Endothelial cell of umbilical vein (primary cell): ENCODE measurements around the gene POFUT2. TPM values are rescaled to one million over a fixed set of nuclear protein-coding genes. Genes with fewer than 3 reads are reported as not detected.

Experiments
- BruUV-seq: library from RNA; stranded (reverse); fragments of 400-500 nt; replicated peaks from 2 replicates; lab custom pipeline; 2021; lab: Mats Ljungman, UMichigan
- CTCF ChIA-PET: fragments of 300-600, 350-600 bp; sonication (Branson Sonifier 250); formaldehyde crosslinking; loops from one replicate; lab custom pipeline; 2021; ENCODE audit warnings: antibody characterized with exemption, inconsistent platforms; lab: Charles Lee
- POLR2A ChIA-PET: fragments of 300-600, 350-600 bp; sonication (Branson Sonifier 250); formaldehyde crosslinking; loops from one replicate; lab custom pipeline; 2021; ENCODE audit warnings: antibody characterized with exemption, inconsistent platforms; lab: Charles Lee
- DNase-seq: peaks from one replicate; pipeline ENCODE4 v3.0.0-alpha.2; 2011; ENCODE audit warnings: low read depth, low spot score
- FAIRE-seq: peaks from 2 replicates; lab custom pipeline; 2011; peaks lifted over from hg19 to GRCh38; lab: Jason Lieb, UNC
- H2AFZ ChIP-seq: 2 replicates; pipeline ENCODE4 v1.6.0; 2012; ENCODE audit warnings: low read depth, low read length, control low read depth, inconsistent platforms
- H3K27ac ChIP-seq: 2 replicates; pipeline ENCODE4 v1.5.1; 2011; ENCODE audit warnings: low read depth, mild to moderate bottlenecking, control low read depth, low read length, moderate library complexity; ENCODE audit not compliant: insufficient read depth
- H3K27me3 ChIP-seq, 2 experiments: 2 replicates each; pipeline versions ENCODE4 v1.6.0 to v1.6.1; 2011; ENCODE audit warnings: low read length in 2 of 2, mixed read lengths in 1 of 2; ENCODE audit not compliant: control insufficient read depth in 2 of 2, insufficient read depth in 2 of 2
- H3K36me3 ChIP-seq, 2 experiments: 2 replicates in 1 of 2; 3 replicates in 1 of 2; pipeline ENCODE4 v1.5.1; 2011; ENCODE audit warnings: low read length in 2 of 2, mild to moderate bottlenecking in 1 of 2, moderate library complexity in 1 of 2; ENCODE audit not compliant: control insufficient read depth in 2 of 2, insufficient read depth in 2 of 2; ENCODE audit errors: extremely low read depth in 1 of 2
- H3K4me1 ChIP-seq: 3 replicates; pipeline ENCODE4 v1.5.1; 2011; ENCODE audit warnings: mild to moderate bottlenecking, low read length; ENCODE audit not compliant: control insufficient read depth, insufficient read depth; ENCODE audit errors: extremely low read depth
- H3K4me2 ChIP-seq: 2 replicates; pipeline ENCODE4 v1.6.1; 2011; ENCODE audit warnings: low read length, control low read depth, mixed read lengths; ENCODE audit not compliant: insufficient read depth
- H3K4me3 ChIP-seq, 3 experiments: fragments of 200-600 bp in 1 of 3; sonication (generic), shearing (Covaris generic) in 1 of 3; replicated peaks in 1 of 3; 2 replicates each; pipeline ENCODE4 v1.5.1; 2011 to 2016; ENCODE audit warnings: control low read depth in 3 of 3, low read length in 3 of 3, mild to moderate bottlenecking in 2 of 3, inconsistent platforms in 1 of 3, low read depth in 1 of 3, moderate library complexity in 1 of 3; ENCODE audit not compliant: insufficient read depth in 1 of 3
- H3K79me2 ChIP-seq: 2 replicates; pipeline ENCODE4 v1.6.0; 2012; ENCODE audit warnings: low read length, inconsistent platforms; ENCODE audit not compliant: control insufficient read depth, insufficient read depth
- H3K9ac ChIP-seq: replicated peaks from 2 replicates; pipeline ENCODE3; 2011; ENCODE audit warnings: low read length, control low read depth; ENCODE audit not compliant: insufficient read depth; ENCODE audit errors: extremely low read depth
- H3K9me1 ChIP-seq: replicated peaks from 3 replicates; pipeline ENCODE4 v1.6.0; 2011; ENCODE audit warnings: mild to moderate bottlenecking, low read length; ENCODE audit not compliant: control insufficient read depth, insufficient read depth; ENCODE audit errors: extremely low read depth
- H3K9me3 ChIP-seq: replicated peaks from 2 replicates; pipeline ENCODE4 v1.5.1; 2012; ENCODE audit warnings: low read length, inconsistent platforms; ENCODE audit not compliant: control insufficient read depth, insufficient read depth
- H4K20me1 ChIP-seq: replicated peaks from 2 replicates; pipeline ENCODE3; 2011; ENCODE audit warnings: mild to moderate bottlenecking, low read length; ENCODE audit not compliant: control insufficient read depth, insufficient read depth; ENCODE audit errors: extremely low read depth
- CTCF ChIP-seq, 2 donors: IDR thresholded peaks; 1 replicate in 1 of 2; 2 replicates in 1 of 2; pipeline ENCODE4 v1.5.1; 2011; ENCODE audit warnings: low read length in 2 of 2, mild to moderate bottlenecking in 2 of 2, moderate library complexity in 2 of 2, control low read depth in 1 of 2, inconsistent platforms in 1 of 2, low read depth in 1 of 2; ENCODE audit not compliant: insufficient read depth in 1 of 2; ENCODE audit errors: extremely low read depth in 1 of 2
- EZH2 ChIP-seq: IDR thresholded peaks from 2 replicates; pipeline ENCODE4 v1.6.1; 2012; ENCODE audit warnings: borderline replicate concordance, low read depth, mild to moderate bottlenecking, moderate library complexity, low read length, inconsistent platforms; ENCODE audit not compliant: severe bottlenecking
- FOS ChIP-seq: IDR thresholded peaks from 2 replicates; pipeline ENCODE4 v1.6.1; 2011; ENCODE audit warnings: mild to moderate bottlenecking, low read length, moderate library complexity, borderline replicate concordance; ENCODE audit not compliant: insufficient read depth
- GATA2 ChIP-seq: IDR thresholded peaks from 2 replicates; pipeline ENCODE4 v1.7.0; 2011; ENCODE audit warnings: low read depth, mild to moderate bottlenecking, moderate library complexity, mixed read lengths, low read length; ENCODE audit not compliant: insufficient read length, insufficient read depth
- JUN ChIP-seq: IDR thresholded peaks from 2 replicates; pipeline ENCODE4 v1.6.1; 2011; ENCODE audit warnings: borderline replicate concordance, low read depth; ENCODE audit not compliant: insufficient read length, insufficient read depth
- MYC ChIP-seq: IDR thresholded peaks from one replicate; pipeline ENCODE4 v1.6.1; 2011; ENCODE audit warnings: mild to moderate bottlenecking, low read depth, low read length
- POLR2A ChIP-seq: IDR thresholded peaks from 2 replicates; pipeline ENCODE4 v1.6.1; 2012; ENCODE audit warnings: low read depth, mild to moderate bottlenecking, control low read depth, low read length
- dilution Hi-C: fragments of 300-500 bp; cut with MboI; formaldehyde crosslinking; loops from one replicate; pipeline ENCODE4 v1.15.0; 2019; ENCODE audit warnings: low sequenced_read_pairs; ENCODE audit not compliant: extremely low pct_ligation_motif_present
- intact Hi-C: fragments of 100-400 bp; cut with micrococcal nuclease; formaldehyde crosslinking; loops from one replicate; pipeline ENCODE4 v1.10.0; 2022
- polyA plus RNA-seq, 4 experiments: library from polyadenylated mRNA; depleted of rRNA in 3 of 4; stranded (reverse) in 3 of 4; unstranded in 1 of 4; fragments of >200 nt; gene quantifications; 2 replicates each; pipeline versions ENCODE4 v1.2.1 to v1.2.3, GENCODE V29; 2011 to 2012; ENCODE audit warnings: missing spikeins in 1 of 4
- total RNA-seq: library from RNA; stranded (reverse); gene quantifications from 2 replicates; pipeline ENCODE4 v1.2.3, GENCODE V29; 2021

The POFUT2 gene
- total and polyA plus RNA-seq, 2 donors (not counting 3 experiments of a cell fraction or from before 2014, with no cell fraction given) = 30.7 to 47.5 TPM

DNA sequence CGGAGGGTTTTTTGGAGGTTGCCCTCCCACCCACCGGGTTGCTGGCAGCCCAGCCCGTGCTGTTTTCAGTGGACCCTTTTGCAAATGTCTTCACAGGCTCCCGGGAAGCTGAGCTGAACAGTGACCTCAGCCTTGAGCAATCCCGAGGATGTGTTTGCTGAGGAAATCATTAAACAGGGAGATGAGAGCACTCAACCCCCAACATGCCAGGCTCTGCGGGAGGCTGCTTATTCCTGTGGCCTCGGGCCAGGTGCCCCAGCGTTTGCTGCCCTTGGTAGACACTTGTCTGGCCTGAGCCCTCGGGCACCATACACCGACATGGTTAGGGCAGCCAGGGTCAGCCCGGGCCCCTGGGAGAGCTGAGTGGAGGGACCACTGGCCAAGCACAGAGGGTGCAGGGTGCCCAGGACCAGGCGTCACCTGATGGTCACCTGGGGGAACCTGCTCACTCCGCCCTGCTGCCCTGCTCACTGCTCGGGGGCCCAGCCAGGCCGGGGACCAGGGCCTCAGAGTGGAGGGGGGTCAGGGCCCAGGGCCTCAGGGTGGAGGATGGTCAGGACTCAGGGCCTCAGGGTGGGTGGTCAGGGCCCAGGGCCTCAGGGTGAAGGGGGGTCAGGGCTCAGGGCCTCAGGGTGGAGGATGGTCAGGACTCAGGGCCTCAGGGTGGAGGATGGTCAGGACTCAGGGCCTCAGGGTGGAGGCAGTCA, 42.5 kb upstream of the POFUT2 start:
- Histone ChIP-seq H3K27ac (no peak overlapping the region), H4K20me1 (no peaks in the 10 kb centered on the region), H3K79me2 (no peaks in the 10 kb centered on the region), H3K4me2 (no peak overlapping the region), H3K4me3 (no peak overlapping the region), H3K9me1 (no peaks in the 10 kb centered on the region), H3K27me3 (no peaks in the 10 kb centered on the region), H3K36me3 (no peaks in the 10 kb centered on the region), H3K4me1 (no peaks in the 10 kb centered on the region), H3K9ac (no peak overlapping the region), H3K9me3 (no peaks in the 10 kb centered on the region), H2AFZ (no peak overlapping the region)
- POLR2A ChIA-PET = no interaction called here
- DNase-seq (no peak), FAIRE-seq (no peak)
- no TSS peak for BruUV-seq
- dilution Hi-C loops = no loop called here
- TF ChIP-seq MYC (no peak), EZH2 (no peak), GATA2 (no peak), JUN (no peak)
- CTCF ChIA-PET = no interaction called here
- intact Hi-C loops = no loop called here

DNA sequence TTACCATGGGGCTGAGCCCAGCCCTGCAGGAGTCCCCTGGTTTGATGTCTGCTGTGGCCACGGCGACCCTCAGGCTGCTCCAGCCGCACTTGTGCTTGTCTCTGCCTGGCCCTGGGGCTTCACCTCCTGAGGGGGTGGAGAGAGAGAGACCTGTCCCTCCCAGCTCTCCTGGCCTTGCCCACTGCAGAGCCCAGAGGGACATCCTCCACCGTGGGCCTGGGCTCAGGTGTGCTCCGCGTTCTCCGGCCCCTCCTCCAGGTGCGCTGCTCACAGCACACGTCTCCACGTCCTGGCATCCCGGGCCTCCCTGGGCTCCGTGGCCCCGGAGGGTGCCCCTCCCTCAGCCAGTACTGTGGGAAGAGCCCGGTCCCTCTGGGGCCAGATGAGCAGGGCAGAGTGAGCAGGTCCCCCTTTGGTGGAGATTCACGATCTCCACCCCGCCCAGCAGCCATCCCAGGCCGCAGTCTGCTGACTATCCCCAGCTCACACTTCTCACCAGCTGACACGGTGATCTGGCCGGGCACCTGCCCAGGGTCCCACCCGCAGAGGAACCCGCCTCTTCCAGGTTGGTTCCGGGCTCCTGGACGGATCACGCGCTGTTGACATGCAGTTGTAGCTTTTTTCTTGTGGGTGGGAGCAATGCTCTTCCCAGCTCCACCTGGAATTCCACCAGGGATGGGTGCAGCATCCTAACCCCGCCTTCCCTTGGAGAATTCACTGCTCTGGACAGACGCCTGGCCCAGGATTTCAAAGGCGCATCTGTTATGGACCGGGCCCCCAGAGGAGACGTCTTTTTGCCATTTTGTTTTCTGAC, 41.8 kb upstream of the POFUT2 start:
- H3K79me2 ChIP-seq = no peaks in the 10 kb centered on the region
- POLR2A ChIA-PET = no interaction called here
- no peaks in the 10 kb centered on the region for H3K4me1 ChIP-seq
- no peak overlapping the region for H3K4me3 ChIP-seq
- no peak overlapping the region for H3K4me2 ChIP-seq
- no peak overlapping the region for H3K27ac ChIP-seq
- no peak overlapping the region for H3K9ac ChIP-seq
- H2AFZ ChIP-seq = no peak overlapping the region
- intact Hi-C loops (no loop called here), dilution Hi-C loops (no loop called here)
- no peaks in the 10 kb centered on the region for H4K20me1 ChIP-seq
- no peaks in the 10 kb centered on the region for H3K27me3 ChIP-seq
- no peaks in the 10 kb centered on the region for H3K9me1 ChIP-seq
- BruUV-seq = no TSS peak
- FAIRE-seq (no peak), DNase-seq (no peak)
- H3K9me3 ChIP-seq = no peaks in the 10 kb centered on the region
- CTCF ChIA-PET = interaction anchor here (0.6 kb wide), 1 partner anchor 10 kb away, joined by 3 read pairs; no protein-coding TSS in a partner anchor
- H3K36me3 ChIP-seq = no peaks in the 10 kb centered on the region
- TF ChIP-seq POLR2A = no peak
- TF ChIP-seq MYC = no peak
- no peak for TF ChIP-seq FOS
- no peak for TF ChIP-seq CTCF (IDR thresholded peaks at IDR 0.05; ENCODE audit: extremely low read depth in 1 of 2, insufficient read depth in 1 of 2, low read depth in 1 of 2, low read length in 2 of 2)
- TF ChIP-seq JUN = no peak
